Thyroid gland (tissue), 4 donors: ENCODE data around the gene ASCL5. TPM values are rescaled to one million over a fixed set of nuclear protein-coding genes. Genes with fewer than 3 reads are reported as not detected.

ENCODE experiments used
- DNase-seq, 2 donors: peaks; one replicate each; pipeline ENCODE4 v3.0.0-alpha.2; 2019
- H3K27ac ChIP-seq, 3 donors: fragments of 200-600 bp; sonication (generic); 1 replicate in 2 of 3; 2 replicates in 1 of 3; pipeline ENCODE4 v1.5.1; 2016 to 2019; ENCODE audit warnings: mild to moderate bottlenecking in 1 of 3, moderate library complexity in 1 of 3
- H3K27me3 ChIP-seq: fragments of 200-600 bp; sonication (generic); one replicate; pipeline ENCODE4 v1.5.1; 2019
- H3K36me3 ChIP-seq, 2 donors: fragments of 200-600 bp; sonication (generic); one replicate each; pipeline ENCODE4 v1.5.1; 2016 to 2019
- H3K4me1 ChIP-seq, 2 donors: fragments of 200-600 bp; sonication (generic); one replicate each; pipeline ENCODE4 v1.5.1; 2017 to 2019
- H3K4me3 ChIP-seq, 3 donors: fragments of 200-600 bp; sonication (generic); replicated peaks in 1 of 3; 1 replicate in 2 of 3; 2 replicates in 1 of 3; pipeline ENCODE4 v1.5.1; 2016; ENCODE audit warnings: mild to moderate bottlenecking in 1 of 3
- H3K9me3 ChIP-seq: fragments of 200-600 bp; sonication (generic); one replicate; pipeline ENCODE4 v1.5.1; 2017
- POLR2A ChIP-seq, 2 donors: fragments of 450-650 bp; IDR thresholded peaks; one replicate each; pipeline ENCODE4 v1.6.1; 2017; ENCODE audit warnings: antibody characterized with exemption in 2 of 2, mild to moderate bottlenecking in 2 of 2, moderate library complexity in 1 of 2
- WGBS, 2 donors: methylation state at CpG; one replicate each; pipeline ENCODE4 v1.1.5; 2017; 5-methylcytosine and 5-hydroxymethylcytosine counted together
- intact Hi-C: fragments of 100-400 bp; cut with DNase I; formaldehyde crosslinking; loops from one replicate; pipeline ENCODE4 v1.15.1; 2023
- total RNA-seq, 4 donors: library from RNA; depleted of rRNA; stranded (reverse); fragments of >200 nt; gene quantifications; one replicate each; pipeline ENCODE4 v1.2.3, GENCODE V29; 2016
- TF ChIP-seq, protein P1 (sequence below), 6 experiments: fragments of 200-600 bp in 3 of 6; fragments of 450-650 bp in 3 of 6; sonication (generic) in 3 of 6; IDR thresholded peaks; one replicate each; pipeline ENCODE4 v1.5.1; 2016 to 2019; ENCODE audit warnings: antibody characterized with exemption in 6 of 6, mild to moderate bottlenecking in 2 of 6, inconsistent platforms in 1 of 6, moderate library complexity in 1 of 6

Gene ASCL5
- total RNA-seq, 4 donors from 2014 or later = not detected

DNA sequence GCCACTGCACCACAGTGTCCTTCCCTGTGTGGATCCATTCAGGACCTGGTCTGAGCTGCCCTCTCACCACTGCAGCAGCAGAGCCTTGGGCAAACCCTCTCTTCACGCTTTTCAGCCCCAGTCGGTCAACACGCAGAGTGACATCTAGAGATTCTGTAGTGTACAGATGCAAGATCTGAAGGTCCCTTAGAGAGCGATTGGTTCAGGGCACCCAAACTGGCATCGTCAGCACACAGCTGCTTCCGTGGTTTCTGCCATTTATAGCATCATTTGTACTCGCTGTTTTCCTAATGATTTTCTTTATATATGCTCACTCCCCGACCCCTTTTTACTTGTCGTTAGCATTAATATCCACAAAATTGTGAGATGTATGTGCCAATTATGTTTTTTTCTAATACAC, 1.5 kb upstream of the ASCL5 start:
- intact Hi-C loops = no loop called here
- no peaks in the 10 kb centered on the region for H3K9me3 ChIP-seq
- no peak overlapping the region for H3K27ac ChIP-seq
- 94 to 96% methylated on average over 9 of the region's 9 CpGs for WGBS, 2 donors
- TF ChIP-seq POLR2A (IDR thresholded peaks at IDR 0.05) = no peak
- TF ChIP-seq, protein P1, sequence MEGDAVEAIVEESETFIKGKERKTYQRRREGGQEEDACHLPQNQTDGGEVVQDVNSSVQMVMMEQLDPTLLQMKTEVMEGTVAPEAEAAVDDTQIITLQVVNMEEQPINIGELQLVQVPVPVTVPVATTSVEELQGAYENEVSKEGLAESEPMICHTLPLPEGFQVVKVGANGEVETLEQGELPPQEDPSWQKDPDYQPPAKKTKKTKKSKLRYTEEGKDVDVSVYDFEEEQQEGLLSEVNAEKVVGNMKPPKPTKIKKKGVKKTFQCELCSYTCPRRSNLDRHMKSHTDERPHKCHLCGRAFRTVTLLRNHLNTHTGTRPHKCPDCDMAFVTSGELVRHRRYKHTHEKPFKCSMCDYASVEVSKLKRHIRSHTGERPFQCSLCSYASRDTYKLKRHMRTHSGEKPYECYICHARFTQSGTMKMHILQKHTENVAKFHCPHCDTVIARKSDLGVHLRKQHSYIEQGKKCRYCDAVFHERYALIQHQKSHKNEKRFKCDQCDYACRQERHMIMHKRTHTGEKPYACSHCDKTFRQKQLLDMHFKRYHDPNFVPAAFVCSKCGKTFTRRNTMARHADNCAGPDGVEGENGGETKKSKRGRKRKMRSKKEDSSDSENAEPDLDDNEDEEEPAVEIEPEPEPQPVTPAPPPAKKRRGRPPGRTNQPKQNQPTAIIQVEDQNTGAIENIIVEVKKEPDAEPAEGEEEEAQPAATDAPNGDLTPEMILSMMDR (IDR thresholded peaks at IDR 0.05) = no peak
- no peak for DNase-seq
- H3K4me3 ChIP-seq = no peak overlapping the region
- no peaks in the 10 kb centered on the region for H3K36me3 ChIP-seq
- no peaks in the 10 kb centered on the region for H3K27me3 ChIP-seq
- H3K4me1 ChIP-seq = no peaks in the 10 kb centered on the region

DNA sequence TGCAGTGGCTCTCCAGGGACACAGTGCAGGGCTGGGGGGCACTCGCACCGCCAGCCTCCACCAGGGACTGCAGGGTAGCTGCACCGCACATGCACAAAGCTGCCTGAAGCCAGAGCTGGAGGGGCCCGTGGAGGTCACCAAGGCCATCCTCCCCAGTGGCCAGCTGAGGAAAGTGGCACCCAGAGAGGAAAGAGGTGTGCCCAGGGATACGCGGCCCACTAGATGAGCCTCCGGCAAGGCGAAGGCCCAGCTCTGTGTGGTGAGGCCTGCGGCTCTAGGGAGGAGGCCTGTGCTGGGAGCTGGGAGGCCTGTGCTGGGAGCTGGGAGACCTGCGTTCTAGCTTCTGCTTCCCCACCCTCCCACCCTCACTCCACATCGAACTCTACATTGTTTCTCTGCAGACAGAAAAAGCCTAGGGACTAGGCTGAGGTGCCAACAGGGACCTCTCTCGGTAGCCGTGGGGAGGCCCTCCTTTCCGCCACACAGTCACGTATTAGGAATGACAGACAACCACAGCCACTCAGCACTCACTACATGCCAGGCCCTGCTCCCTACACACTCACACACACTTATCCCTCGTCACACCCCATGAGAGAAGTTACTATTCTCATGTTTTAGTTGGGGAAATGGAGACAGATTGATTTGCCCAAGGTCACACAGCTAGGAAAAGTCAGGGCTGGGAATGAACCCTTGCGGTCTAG, 921 bp upstream of the ASCL5 start:
- H3K36me3 ChIP-seq = no peaks in the 10 kb centered on the region
- no peak for TF ChIP-seq POLR2A (IDR thresholded peaks at IDR 0.05)
- TF ChIP-seq, protein P1 (IDR thresholded peaks at IDR 0.05) = no peak
- no peaks in the 10 kb centered on the region for H3K4me1 ChIP-seq
- H3K9me3 ChIP-seq = no peaks in the 10 kb centered on the region
- intact Hi-C loops = no loop called here
- 89 to 95% methylated on average over 16 of the region's 17 CpGs for WGBS, 2 donors
- no peak for DNase-seq
- H3K27ac ChIP-seq = no peak overlapping the region
- H3K27me3 ChIP-seq = no peaks in the 10 kb centered on the region
- no peak overlapping the region for H3K4me3 ChIP-seq

DNA sequence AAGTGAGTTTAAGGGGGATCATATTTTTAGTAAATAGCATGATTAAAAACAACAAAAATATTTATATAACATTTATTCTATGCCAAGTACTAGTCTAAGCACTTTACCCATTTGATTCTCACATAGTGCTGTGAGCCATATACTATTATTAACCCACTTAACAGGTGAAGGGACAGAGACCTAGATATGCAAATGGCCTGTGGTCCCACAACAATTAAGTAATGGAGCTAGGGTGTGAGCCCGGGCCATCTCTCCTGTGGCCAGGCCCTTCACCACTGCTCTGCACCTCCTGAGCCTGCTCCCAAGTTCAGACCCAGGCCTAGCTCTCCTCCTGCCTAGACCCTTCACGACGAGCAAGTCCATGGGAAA, 537 bp downstream of the ASCL5 start:
- no peak overlapping the region for H3K27ac ChIP-seq
- DNase-seq = no peak
- no peaks in the 10 kb centered on the region for H3K9me3 ChIP-seq
- WGBS, 2 donors = 62 to 64% methylated on average over 3 of the region's 3 CpGs
- no peak overlapping the region for H3K4me3 ChIP-seq
- TF ChIP-seq, protein P1 (IDR thresholded peaks at IDR 0.05) = no peak
- TF ChIP-seq POLR2A (IDR thresholded peaks at IDR 0.05) = no peak
- H3K4me1 ChIP-seq = no peaks in the 10 kb centered on the region
- no peaks in the 10 kb centered on the region for H3K27me3 ChIP-seq
- intact Hi-C loops = no loop called here
- no peaks in the 10 kb centered on the region for H3K36me3 ChIP-seq

DNA sequence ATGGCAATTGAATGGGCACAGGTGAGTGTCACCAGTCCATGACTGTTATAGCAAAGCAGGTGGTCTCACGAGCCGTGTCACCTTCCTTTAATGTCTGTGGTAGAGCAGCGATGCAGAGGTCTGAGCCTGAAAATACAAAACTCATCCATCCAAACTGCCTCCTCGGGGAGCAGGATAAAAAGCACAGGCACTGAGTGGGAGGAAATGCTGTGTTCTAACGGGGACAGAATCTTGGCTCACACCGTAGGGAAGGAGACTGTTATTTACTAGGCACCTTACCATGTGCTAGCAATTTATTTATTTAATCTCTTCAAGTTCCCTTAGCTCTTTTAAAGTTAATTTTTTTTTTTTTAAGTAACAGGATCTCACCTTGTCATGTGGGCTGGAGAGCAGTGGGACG, 1.2 kb downstream of the ASCL5 start:
- Histone ChIP-seq H3K4me3 (no peak overlapping the region), H3K9me3 (no peaks in the 10 kb centered on the region), H3K36me3 (no peaks in the 10 kb centered on the region), H3K27ac (no peak overlapping the region), H3K4me1 (no peaks in the 10 kb centered on the region), H3K27me3 (no peaks in the 10 kb centered on the region)
- no peak for TF ChIP-seq POLR2A (IDR thresholded peaks at IDR 0.05)
- TF ChIP-seq, protein P1 (IDR thresholded peaks at IDR 0.05) = no peak
- no peak for DNase-seq
- intact Hi-C loops = no loop called here
- whole genome bisulfite sequencing, 2 donors = 54 to 74% methylated on average over 7 of the region's 7 CpGs

DNA sequence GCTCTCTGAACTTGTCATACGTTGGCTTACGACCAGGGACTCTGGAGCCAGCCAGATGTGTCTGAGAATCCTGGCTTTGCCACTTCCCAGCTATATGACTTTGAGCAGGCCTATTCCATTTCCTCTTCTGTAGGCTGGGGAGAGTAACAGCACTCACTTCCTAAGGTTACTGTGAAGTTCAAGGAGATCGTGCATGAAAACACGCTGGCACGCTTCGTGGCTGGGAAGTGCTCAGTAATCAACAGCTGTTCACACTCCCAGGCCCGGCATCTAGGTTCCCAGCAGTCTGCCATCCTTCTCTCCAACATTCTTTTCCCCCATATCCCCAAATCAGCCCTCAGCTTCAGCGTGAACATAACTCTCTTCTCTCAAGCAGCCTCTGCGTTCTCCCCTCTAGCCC, 2.0 kb downstream of the ASCL5 start:
- Histone ChIP-seq H3K9me3 (no peaks in the 10 kb centered on the region), H3K36me3 (no peaks in the 10 kb centered on the region), H3K4me3 (no peak overlapping the region), H3K27me3 (no peaks in the 10 kb centered on the region), H3K27ac (no peak overlapping the region), H3K4me1 (no peaks in the 10 kb centered on the region)
- no peak for DNase-seq
- no peak for TF ChIP-seq POLR2A (IDR thresholded peaks at IDR 0.05)
- TF ChIP-seq, protein P1 (IDR thresholded peaks at IDR 0.05) = no peak
- whole genome bisulfite sequencing, 2 donors = 65 to 67% methylated on average over 9 of the region's 9 CpGs
- intact Hi-C loops = no loop called here
